C4-2B (cell line): ENCODE data around the gene SNX5.

Source experiments
- H3K27ac ChIP-seq: fragments of 450-650 bp; 2 replicates; pipeline ENCODE4 v1.5.1; 2017
- CTCF ChIP-seq: fragments of 450-650 bp; conservative IDR thresholded peaks from 2 replicates; pipeline ENCODE4 v1.5.1; 2017; ENCODE audit warnings: mild to moderate bottlenecking
- ZFX ChIP-seq: fragments of 450-650 bp; IDR thresholded peaks from 2 replicates; pipeline ENCODE4 v1.6.1; 2017

Gene SNX5

GRCh38 chr20:18001131-18001921 lies 32.7 kb upstream of the SNX5 start:
- TF ChIP-seq ZFX, result no peak
- TF ChIP-seq CTCF, result no peak
- H3K27ac ChIP-seq, result no peak overlapping the region

- H3K27ac ChIP-seq, result no peak overlapping the region
- TF ChIP-seq CTCF (no peak), ZFX (no peak)
These were observed 31.0 kb upstream of the SNX5 start for GRCh38 chr20:17999566-17999965.

GRCh38 chr20:17998446-17998845 lies 29.9 kb upstream of the SNX5 start:
- TF ChIP-seq CTCF, result no peak
- no peak for TF ChIP-seq ZFX
- H3K27ac ChIP-seq, result no peak overlapping the region

GRCh38 chr20:17995967-17996819 lies 27.6 kb upstream of the SNX5 start:
- TF ChIP-seq ZFX (no peak), CTCF (peak; percentile 97)
- no peak overlapping the region for H3K27ac ChIP-seq

GRCh38 chr20:17993546-17993945 lies 25.0 kb upstream of the SNX5 start:
- TF ChIP-seq CTCF (no peak), ZFX (no peak)
- no peak overlapping the region for H3K27ac ChIP-seq

GRCh38 chr20:17992847-17993513 lies 24.4 kb upstream of the SNX5 start:
- no peak for TF ChIP-seq ZFX
- TF ChIP-seq CTCF, result no peak
- H3K27ac ChIP-seq, result no peak overlapping the region
